MCF 10A (cell line): ENCODE data around the gene MAP9. TPM values are rescaled to one million over a fixed set of nuclear protein-coding genes. Genes with fewer than 3 reads are reported as not detected.
A peak's percentile ranks its signal among the peaks of the same experiment; 100 is the strongest.

Experiments used
- BruUV-seq: library from RNA; stranded (reverse); fragments of 400-500 nt; replicated peaks from 2 replicates; lab custom pipeline; 2021; lab: Mats Ljungman, UMichigan
- CTCF ChIA-PET: fragments of 300-600 bp; sonication (Branson Sonifier 250); formaldehyde crosslinking; extraction: SDS; loops from one replicate; lab custom pipeline; 2021; ENCODE audit warnings: antibody characterized with exemption, inconsistent platforms; lab: Yijun Ruan, JAX
- POLR2A ChIA-PET: fragments of 300-600, 350-650 bp; sonication (Branson Sonifier 250); formaldehyde crosslinking; extraction: SDS; loops from one replicate; lab custom pipeline; 2020; ENCODE audit warnings: antibody characterized with exemption, inconsistent platforms; lab: Yijun Ruan, JAX
- DNase-seq: peaks from one replicate; pipeline ENCODE4 v3.0.0-alpha.2; 2018; ENCODE audit not compliant: unreplicated experiment
- H3K27ac Mint-ChIP-seq: one replicate; pipeline ENCODE4 v1.8.0; 2022; ENCODE audit warnings: mild to moderate bottlenecking, low read depth, mixed read lengths; ENCODE audit not compliant: unreplicated experiment
- H3K27me3 Mint-ChIP-seq: one replicate; pipeline ENCODE4 v1.8.0; 2022; ENCODE audit warnings: mixed read lengths; ENCODE audit not compliant: insufficient read depth, unreplicated experiment
- H3K36me3 Mint-ChIP-seq: one replicate; pipeline ENCODE4 v1.8.0; 2022; ENCODE audit warnings: mild to moderate bottlenecking, moderate library complexity, mixed read lengths; ENCODE audit not compliant: insufficient read depth, unreplicated experiment
- H3K4me1 Mint-ChIP-seq: one replicate; pipeline ENCODE4 v1.8.0; 2022; ENCODE audit warnings: mixed read lengths; ENCODE audit not compliant: insufficient read depth, unreplicated experiment
- H3K4me3 Mint-ChIP-seq: one replicate; pipeline ENCODE4 v1.8.0; 2022; ENCODE audit warnings: mild to moderate bottlenecking, moderate library complexity, mixed read lengths; ENCODE audit not compliant: unreplicated experiment
- H3K9me3 Mint-ChIP-seq: one replicate; pipeline ENCODE4 v1.8.0; 2022; ENCODE audit warnings: mixed read lengths; ENCODE audit not compliant: unreplicated experiment
- intact Hi-C: fragments of 100-400 bp; cut with micrococcal nuclease; formaldehyde crosslinking; loops from 2 replicates; pipeline ENCODE4 v1.14.1; 2022
- total RNA-seq: library from RNA; stranded (reverse); gene quantifications from 2 replicates; pipeline ENCODE4 v1.2.3, GENCODE V29; 2022
- TF ChIP-seq, protein P1 (sequence below): fragments of 200-600 bp; IDR thresholded peaks from one replicate; pipeline ENCODE4 v1.8.0; 2022; ENCODE audit warnings: antibody characterized with exemption, mild to moderate bottlenecking; ENCODE audit not compliant: unreplicated experiment

The MAP9 gene
- total RNA-seq, 1 experiment from 2014 or later: 13.2 TPM

GRCh38 chr4:155400893-155401292, 24.1 kb upstream of the MAP9 start:
- Mint-ChIP-seq H3K4me1 (no peaks in the 10 kb centered on the region), H3K27ac (no peak overlapping the region), H3K27me3 (no peaks in the 10 kb centered on the region), H3K9me3 (peaks cover 8% of the 10 kb centered on the region), H3K4me3 (no peak overlapping the region), H3K36me3 (no peaks in the 10 kb centered on the region)
- ChIA-PET CTCF (interaction anchor here (0.6 to 6.3 kb wide), 10 partner anchors 9 to 834 kb away, joined by 3 to 35 read pairs (median 4); partner anchors contain the start of gene CTSO), POLR2A (no interaction called here)
- intact Hi-C loops: no loop called here
- TF ChIP-seq, protein P1, sequence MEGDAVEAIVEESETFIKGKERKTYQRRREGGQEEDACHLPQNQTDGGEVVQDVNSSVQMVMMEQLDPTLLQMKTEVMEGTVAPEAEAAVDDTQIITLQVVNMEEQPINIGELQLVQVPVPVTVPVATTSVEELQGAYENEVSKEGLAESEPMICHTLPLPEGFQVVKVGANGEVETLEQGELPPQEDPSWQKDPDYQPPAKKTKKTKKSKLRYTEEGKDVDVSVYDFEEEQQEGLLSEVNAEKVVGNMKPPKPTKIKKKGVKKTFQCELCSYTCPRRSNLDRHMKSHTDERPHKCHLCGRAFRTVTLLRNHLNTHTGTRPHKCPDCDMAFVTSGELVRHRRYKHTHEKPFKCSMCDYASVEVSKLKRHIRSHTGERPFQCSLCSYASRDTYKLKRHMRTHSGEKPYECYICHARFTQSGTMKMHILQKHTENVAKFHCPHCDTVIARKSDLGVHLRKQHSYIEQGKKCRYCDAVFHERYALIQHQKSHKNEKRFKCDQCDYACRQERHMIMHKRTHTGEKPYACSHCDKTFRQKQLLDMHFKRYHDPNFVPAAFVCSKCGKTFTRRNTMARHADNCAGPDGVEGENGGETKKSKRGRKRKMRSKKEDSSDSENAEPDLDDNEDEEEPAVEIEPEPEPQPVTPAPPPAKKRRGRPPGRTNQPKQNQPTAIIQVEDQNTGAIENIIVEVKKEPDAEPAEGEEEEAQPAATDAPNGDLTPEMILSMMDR: no peak
- DNase-seq: no peak
- BruUV-seq: no TSS peak

DNA sequence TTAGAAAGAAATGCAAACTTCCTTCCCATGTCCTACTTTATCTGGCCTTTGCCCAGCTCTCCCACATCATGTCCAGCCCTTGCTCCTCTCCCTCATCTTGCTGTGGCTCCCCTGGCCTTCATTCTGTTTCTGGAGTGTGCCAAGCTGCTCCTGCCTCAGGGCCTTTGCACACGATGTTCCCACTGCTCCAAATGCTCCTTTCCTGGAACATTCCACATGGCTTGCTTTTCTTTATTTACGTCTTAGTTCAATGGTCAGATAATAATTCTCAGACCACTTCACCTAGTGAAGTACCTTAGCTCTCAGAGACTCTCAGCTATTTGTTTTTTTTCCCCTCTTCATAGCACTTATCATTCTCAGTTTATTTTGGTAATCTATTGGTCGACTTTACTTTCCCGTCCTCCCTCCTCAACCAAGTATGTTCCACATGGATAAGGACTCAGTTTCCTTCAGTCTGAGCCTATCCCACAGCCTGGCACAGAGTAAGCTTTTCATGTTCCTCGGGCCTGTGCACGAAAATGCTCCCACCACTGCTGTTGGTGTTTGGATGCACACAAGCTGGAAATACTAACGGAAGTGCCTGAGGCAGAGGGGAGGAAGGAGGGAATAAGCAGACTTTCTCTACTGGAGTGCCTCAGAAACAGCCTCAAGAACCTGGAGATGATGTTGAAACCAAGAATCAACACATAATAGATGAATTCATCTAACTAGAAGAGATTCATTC, 23.4 kb upstream of the MAP9 start:
- CTCF ChIA-PET: interaction anchor here (0.6 to 6.3 kb wide), 9 partner anchors 9 to 1728 kb away, joined by 3 to 35 read pairs (median 4); partner anchors contain the start of gene CTSO
- DNase-seq: no peak
- POLR2A ChIA-PET: no interaction called here
- BruUV-seq: no TSS peak
- H3K4me3 Mint-ChIP-seq: no peak overlapping the region
- H3K36me3 Mint-ChIP-seq: no peaks in the 10 kb centered on the region
- H3K27me3 Mint-ChIP-seq: no peaks in the 10 kb centered on the region
- TF ChIP-seq, protein P1: no peak
- no peak overlapping the region for H3K27ac Mint-ChIP-seq
- intact Hi-C loops: no loop called here
- peaks cover 8% of the 10 kb centered on the region for H3K9me3 Mint-ChIP-seq
- H3K4me1 Mint-ChIP-seq: no peaks in the 10 kb centered on the region

DNA sequence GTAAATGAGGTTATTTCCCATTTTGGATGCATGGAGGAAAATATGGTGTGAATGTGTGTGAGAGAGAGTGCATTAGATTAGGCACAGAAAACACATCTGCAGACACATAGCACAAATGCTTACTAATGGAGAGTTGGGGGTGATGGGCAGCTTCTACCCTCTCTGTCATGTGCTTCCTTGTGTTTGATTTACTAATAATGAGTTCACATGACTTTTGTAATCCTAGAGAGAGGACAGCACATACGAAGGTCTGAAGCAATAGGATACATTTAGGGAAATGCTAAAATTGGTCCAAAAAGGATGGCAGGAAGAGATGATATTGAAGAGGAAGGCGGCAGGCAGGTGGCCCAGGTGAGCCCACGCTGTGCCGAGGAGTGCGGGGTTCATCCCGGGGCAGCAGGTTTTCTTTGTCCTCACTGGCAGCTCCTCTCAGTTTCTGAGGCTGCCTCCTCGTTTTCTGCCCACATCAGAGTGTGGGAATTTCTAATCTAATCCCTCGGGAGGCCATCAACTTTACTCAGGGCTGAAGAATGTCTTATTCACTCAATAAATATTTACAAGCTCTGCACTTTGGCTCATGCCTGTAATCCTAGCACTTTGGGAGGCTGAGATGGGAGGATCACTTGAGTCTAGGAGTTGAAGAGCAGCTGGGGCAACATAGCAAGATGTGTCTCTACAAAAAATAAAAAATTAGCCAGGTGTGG, 15.9 kb upstream of the MAP9 start:
- no TSS peak for BruUV-seq
- H3K4me3 Mint-ChIP-seq: no peak overlapping the region
- CTCF ChIA-PET: interaction anchor here (1.1 kb wide), 3 partner anchors 9 to 586 kb away, joined by 3 to 5 read pairs (median 4); no protein-coding TSS in a partner anchor

DNA sequence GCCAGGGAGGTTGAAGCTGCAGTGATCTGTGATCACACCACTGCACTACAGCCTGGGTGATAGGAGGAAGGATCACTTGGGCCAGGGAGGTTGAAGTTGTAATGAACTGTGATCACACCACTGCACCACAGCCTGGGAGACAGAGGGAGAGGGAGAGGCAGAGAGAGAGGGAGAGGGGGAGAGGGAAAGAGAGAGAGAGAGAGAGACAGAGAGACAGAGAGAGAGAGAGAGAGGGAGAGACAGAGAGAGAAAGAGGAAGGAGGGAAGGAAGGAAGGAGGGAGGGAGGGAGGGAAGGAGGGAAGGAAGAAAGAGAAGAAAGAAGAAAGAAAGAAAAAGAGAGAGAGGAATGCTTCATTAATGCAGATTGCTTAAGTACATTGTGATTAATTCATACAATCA, 15.2 kb upstream of the MAP9 start:
- no TSS peak for BruUV-seq
- Mint-ChIP-seq H3K4me3 (no peak overlapping the region), H3K36me3 (no peaks in the 10 kb centered on the region), H3K4me1 (peaks cover 8% of the 10 kb centered on the region), H3K9me3 (peaks cover 2% of the 10 kb centered on the region), H3K27me3 (no peaks in the 10 kb centered on the region), H3K27ac (no peak overlapping the region)
- CTCF ChIA-PET: interaction anchor here (1.1 kb wide), 1 partner anchor 9 kb away, joined by 3 read pairs; no protein-coding TSS in a partner anchor
- no peak for DNase-seq
- TF ChIP-seq, protein P1: no peak
- POLR2A ChIA-PET: no interaction called here
- intact Hi-C loops: no loop called here

More for the DNA sequence above, 15.9 kb upstream of the MAP9 start:
- Mint-ChIP-seq H3K36me3 (no peaks in the 10 kb centered on the region), H3K27ac (no peak overlapping the region), H3K9me3 (peaks cover 8% of the 10 kb centered on the region), H3K27me3 (no peaks in the 10 kb centered on the region), H3K4me1 (peaks cover 8% of the 10 kb centered on the region)
- intact Hi-C loops: no loop called here
- TF ChIP-seq, protein P1: no peak
- peak; percentile 52 for DNase-seq
- POLR2A ChIA-PET: no interaction called here
